NCI-H2196 (cell line): Measurements from ENCODE around the gene CHADL.
"Not testable (repeated sequence)": the region's sequence is repeated elsewhere in the genome, so short reads cannot be mapped to it uniquely, and the experiment has no call there.

Experiments used
- DNase-seq: peaks from one replicate; lab custom pipeline; 2025; ENCODE audit not compliant: unreplicated experiment; lab: John Stamatoyannopoulos, UW

The CHADL gene

GRCh38 chr22:41240377-41241132 lies at the start of gene CHADL:
CHADL (minus strand) TSS chr22:41240931; CDS start chr22:41240881, 50 bp downstream.
- DNase-seq = no peak

GRCh38 chr22:41289671-41290070 lies 48.9 kb upstream of the CHADL start:
- DNase-seq = no peak

GRCh38 chr22:41288245-41288946 lies 47.7 kb upstream of the CHADL start:
- DNase-seq = peak; percentile 81

DNA sequence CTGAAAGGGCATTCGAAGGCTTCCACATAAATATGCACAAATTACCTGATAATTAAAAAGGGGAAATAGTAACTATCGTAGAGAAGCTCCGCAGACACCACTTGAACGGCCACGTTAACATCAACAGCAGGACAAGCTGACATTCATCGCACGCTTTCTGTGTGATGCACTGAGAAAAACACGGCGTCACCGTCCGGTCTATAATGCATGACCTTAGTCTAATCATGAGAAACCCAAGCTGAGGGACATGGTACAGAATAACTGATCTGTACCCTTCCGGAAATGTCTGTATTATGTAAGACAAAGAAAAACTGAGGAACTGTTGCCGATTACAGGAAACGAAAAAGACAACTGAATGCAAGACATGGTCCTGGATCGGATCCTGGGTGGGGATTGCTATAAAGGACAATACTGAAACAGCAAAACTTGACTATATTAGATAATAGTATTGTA lies 45.9 kb upstream of the CHADL start:
- DNase-seq = peak; percentile 64

DNA sequence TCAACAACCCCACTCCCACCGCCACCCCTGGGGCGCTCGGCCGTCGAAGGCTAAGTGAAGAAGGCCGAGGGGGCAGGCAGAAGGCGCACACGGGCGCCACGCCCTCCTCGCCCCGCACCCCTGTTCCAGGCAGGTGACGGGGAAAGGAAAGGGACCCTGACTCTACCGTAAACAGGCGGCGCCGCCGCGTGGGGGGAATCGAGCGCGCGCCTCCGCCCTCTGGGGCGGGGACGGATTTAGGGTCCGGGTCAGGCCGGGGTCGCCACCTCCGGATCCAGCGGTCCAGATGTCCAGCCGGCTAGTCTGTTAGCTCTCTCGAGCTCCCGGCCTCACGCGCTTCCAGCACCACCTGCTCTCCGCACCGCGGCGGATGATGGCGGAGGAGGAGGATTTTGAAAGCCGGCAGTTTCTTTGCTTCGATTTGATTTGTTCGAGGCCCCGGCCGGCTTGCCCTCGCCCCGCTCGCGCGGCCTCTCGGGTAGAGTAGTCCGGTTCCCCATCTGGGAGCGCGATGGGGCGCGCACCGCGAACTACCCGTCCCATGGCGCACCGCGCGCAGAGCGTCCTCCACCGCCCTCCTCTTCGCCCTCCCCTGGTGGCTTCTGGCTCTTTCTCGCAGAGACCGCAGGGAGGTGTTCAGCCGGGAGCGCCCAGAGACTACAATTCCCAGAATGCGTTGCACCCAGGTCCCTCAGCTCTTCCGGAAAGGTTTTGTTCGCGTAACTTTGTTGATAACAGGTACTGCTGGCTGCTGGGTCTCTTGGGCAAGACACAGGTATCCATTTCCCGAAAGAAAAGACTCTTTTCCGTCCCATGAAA lies 45.3 kb upstream of the CHADL start, which contains the start of gene RANGAP1:
RANGAP1 (minus strand) TSS at position 368 of the 819 bp plus-strand sequence. CDS start 5,143 bp downstream, outside the sequence.
- peak; percentile 99 for DNase-seq

- no peak for DNase-seq
Observed at GRCh38 chr22:41285441-41285819, 44.7 kb upstream of the CHADL start.

DNA sequence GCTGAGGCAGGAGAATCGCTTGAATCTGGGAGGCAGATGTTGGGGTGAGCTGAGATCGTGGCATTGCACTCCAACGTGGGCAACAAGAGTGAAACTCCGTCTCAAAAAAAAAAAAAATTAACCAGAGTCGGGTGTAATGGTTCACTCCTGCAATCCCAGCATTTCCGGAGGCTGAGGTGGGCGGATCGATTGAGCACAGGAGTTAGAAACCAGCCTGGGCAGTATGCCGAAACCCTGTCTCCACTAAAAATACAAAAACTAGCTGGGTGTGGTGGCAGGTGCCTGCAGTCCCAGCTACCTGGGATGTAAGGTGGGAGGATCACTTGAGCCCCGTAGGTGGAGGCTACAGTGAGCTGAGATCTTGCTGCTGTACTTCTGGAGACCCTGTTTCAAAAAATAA lies 43.7 kb upstream of the CHADL start:
- no peak for DNase-seq

- DNase-seq = no peak
Observed at GRCh38 chr22:41280854-41281253, 40.1 kb upstream of the CHADL start.

DNA sequence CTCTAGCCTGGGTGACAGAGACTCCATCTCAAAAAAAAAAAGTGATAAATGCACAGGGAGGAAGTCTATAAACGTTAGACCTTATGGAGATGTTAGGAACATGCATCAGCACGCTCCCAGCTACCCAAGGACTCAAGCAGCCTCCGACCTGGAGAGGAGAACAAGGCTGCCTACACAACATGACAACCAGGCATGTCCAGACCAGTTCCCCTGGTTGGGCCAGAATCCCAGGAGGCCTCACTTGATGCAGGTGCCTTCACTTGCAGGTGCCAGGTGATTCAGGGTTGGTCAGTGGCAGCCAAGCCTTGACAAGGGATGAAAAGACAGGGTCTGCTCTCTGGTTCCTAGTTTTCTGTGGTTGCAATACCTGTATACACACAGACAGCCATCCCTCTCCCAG lies 39.3 kb upstream of the CHADL start:
- DNase-seq = peak; percentile 53

GRCh38 chr22:41274856-41275255 lies 34.1 kb upstream of the CHADL start:
- DNase-seq = no peak

DNA sequence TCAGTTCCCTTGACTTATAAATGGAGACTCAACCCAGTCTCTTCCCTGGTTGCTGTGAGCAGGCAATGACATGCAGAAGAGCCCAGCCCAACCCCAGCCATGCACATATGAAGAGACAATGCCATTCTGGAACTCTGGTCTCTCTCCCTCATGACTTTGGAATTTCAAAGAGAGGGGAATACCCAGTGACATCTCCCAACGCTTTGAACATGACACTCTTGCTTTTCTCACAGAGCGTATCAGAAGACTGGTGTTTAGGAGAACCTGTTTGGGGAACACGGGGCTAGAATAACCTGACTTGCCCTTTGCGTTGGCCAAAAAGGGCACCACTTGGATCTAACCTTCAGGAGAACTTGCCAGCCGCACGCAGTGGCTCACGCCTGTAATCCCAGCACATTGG lies 32.4 kb upstream of the CHADL start:
- no peak for DNase-seq

DNA sequence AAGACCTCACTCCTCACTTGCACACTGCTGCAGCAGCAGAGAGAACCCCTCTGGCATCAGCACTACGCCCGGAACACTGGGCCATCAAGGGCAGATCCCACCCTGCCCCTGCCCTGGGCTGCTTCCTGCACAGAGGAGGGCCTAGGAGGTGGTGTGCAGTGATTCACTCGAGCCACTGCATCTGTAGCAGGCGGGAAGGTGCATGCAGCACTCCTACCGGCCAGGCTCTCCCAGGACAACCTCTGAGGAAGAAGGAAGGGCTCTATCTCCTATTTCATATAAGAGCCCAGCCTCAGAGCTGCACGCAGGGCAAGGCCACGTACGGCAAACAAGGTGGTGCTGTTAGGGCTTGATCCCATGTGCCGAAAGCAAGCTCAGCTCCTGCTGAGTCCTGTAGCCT lies 31.1 kb upstream of the CHADL start:
- DNase-seq = no peak

- no peak for DNase-seq
Observed at GRCh38 chr22:41267958-41268357, 27.2 kb upstream of the CHADL start.

- no peak for DNase-seq
Observed at GRCh38 chr22:41264408-41264941, 23.7 kb upstream of the CHADL start.

- no peak for DNase-seq
Observed at GRCh38 chr22:41263704-41264103, 23.0 kb upstream of the CHADL start.

- peak; percentile 32 for DNase-seq
Observed at GRCh38 chr22:41262250-41262765, 21.6 kb upstream of the CHADL start.

GRCh38 chr22:41261541-41262249 lies 21.0 kb upstream of the CHADL start:
- peak; percentile 65 for DNase-seq

DNA sequence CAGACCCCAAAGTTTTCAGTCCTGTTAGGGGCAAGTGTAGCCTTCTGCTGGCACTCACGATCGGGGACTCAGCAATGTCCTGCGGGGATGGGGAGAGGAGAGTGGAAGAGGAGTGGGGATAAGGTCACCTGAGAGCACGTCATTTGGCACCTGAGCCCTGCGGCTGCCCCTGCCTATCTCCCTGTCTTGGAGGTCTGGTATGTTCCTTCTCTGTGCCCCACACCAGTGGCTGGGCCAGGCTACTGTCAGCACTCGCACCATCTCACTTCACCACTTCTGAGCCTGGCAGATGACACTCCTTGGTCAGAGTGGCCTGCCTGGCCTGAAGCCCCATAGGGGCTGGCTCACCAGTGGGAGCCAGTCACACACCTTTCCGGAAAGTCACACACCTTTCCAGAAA lies 20.1 kb upstream of the CHADL start:
- no peak for DNase-seq

GRCh38 chr22:41259756-41260155 lies 19.0 kb upstream of the CHADL start:
- DNase-seq = not testable (repeated sequence)

- no peak for DNase-seq
Observed at GRCh38 chr22:41257696-41258095, 17.0 kb upstream of the CHADL start.
